HepG2 (cell line): ENCODE measurements around the gene TSACC. TPM values are rescaled to one million over a fixed set of nuclear protein-coding genes. Genes with fewer than 3 reads are reported as not detected.
A peak's percentile ranks its signal among the peaks of the same experiment; 100 is the strongest.

Experiments used
- AFF4 ChIP-seq: sonication (generic); formaldehyde crosslinking; IDR thresholded peaks from 2 replicates; pipeline ENCODE4 v1.4.0; 2020; ENCODE audit warnings: missing genetic modification reagents
- CBX5 ChIP-seq: sonication (generic); formaldehyde crosslinking; IDR thresholded peaks from 2 replicates; pipeline ENCODE4 v1.4.0; 2020; ENCODE audit warnings: missing genetic modification reagents, borderline replicate concordance
- GMEB2 ChIP-seq: IDR thresholded peaks from 2 replicates; pipeline ENCODE4 v1.6.1; 2016; ENCODE audit warnings: missing biosample characterization, missing genetic modification reagents, low read depth
- HMGXB4 ChIP-seq, 2 experiments: sonication (generic) in 1 of 2; formaldehyde crosslinking in 1 of 2; IDR thresholded peaks; 2 replicates each; pipeline versions ENCODE4 v1.4.0 to v1.6.1; 2018 to 2020; ENCODE audit warnings: missing genetic modification reagents in 2 of 2, borderline replicate concordance in 1 of 2, low read depth in 1 of 2, mild to moderate bottlenecking in 1 of 2, missing biosample characterization in 1 of 2
- IKZF5 ChIP-seq: IDR thresholded peaks from 2 replicates; pipeline ENCODE4 v1.6.1; 2018; ENCODE audit warnings: missing genetic modification reagents, mild to moderate bottlenecking, missing compliant biosample characterization
- IRF2 ChIP-seq: IDR thresholded peaks from 2 replicates; pipeline ENCODE4 v1.6.1; 2018; ENCODE audit warnings: missing genetic modification reagents, missing compliant biosample characterization
- ISL2 ChIP-seq: sonication (generic); formaldehyde crosslinking; IDR thresholded peaks from 2 replicates; pipeline ENCODE4 v1.5.0; 2020; ENCODE audit warnings: missing genetic modification reagents
- JARID2 ChIP-seq: sonication (generic); formaldehyde crosslinking; IDR thresholded peaks from 2 replicates; pipeline ENCODE4 v1.8.1; 2023; ENCODE audit warnings: missing genetic modification reagents, inconsistent platforms; ENCODE audit not compliant: insufficient replicate concordance
- PPARG ChIP-seq: conservative IDR thresholded peaks from 2 replicates; pipeline ENCODE4 v1.6.1; 2016; ENCODE audit warnings: missing biosample characterization, missing genetic modification reagents
- RBM39 ChIP-seq: fragments of 200-400 bp; formaldehyde crosslinking; IDR thresholded peaks from one replicate; pipeline ENCODE4 v1.6.1; 2018; ENCODE audit warnings: antibody characterized with exemption, mild to moderate bottlenecking, low read depth, low read length; ENCODE audit not compliant: poor library complexity, severe bottlenecking
- RFX1 ChIP-seq: fragments of 450-650 bp; IDR thresholded peaks from 2 replicates; pipeline ENCODE4 v1.6.1; 2017
- TFAP4 ChIP-seq: sonication (generic); IDR thresholded peaks from 2 replicates; pipeline ENCODE4 v1.6.1; 2016; ENCODE audit warnings: low read depth, borderline replicate concordance
- ZNF556 ChIP-seq: sonication (generic); formaldehyde crosslinking; IDR thresholded peaks from 2 replicates; pipeline ENCODE4 v1.4.0; 2020; ENCODE audit warnings: mild to moderate bottlenecking, missing genetic modification reagents, borderline replicate concordance
- ZNF589 ChIP-seq: sonication (generic); formaldehyde crosslinking; conservative IDR thresholded peaks from 2 replicates; pipeline ENCODE4 v1.8.0; 2022; ENCODE audit warnings: mild to moderate bottlenecking, moderate library complexity, missing genetic modification reagents
- ZNF724P ChIP-seq: sonication (generic); formaldehyde crosslinking; IDR thresholded peaks from 2 replicates; pipeline ENCODE4 v1.8.0; 2022; ENCODE audit warnings: missing genetic modification reagents, borderline replicate concordance
- ZSCAN25 ChIP-seq: sonication (generic); formaldehyde crosslinking; IDR thresholded peaks from 2 replicates; pipeline ENCODE4 v1.8.0; 2022; ENCODE audit warnings: mild to moderate bottlenecking, missing genetic modification reagents
- ZSCAN9 ChIP-seq: IDR thresholded peaks from 2 replicates; pipeline ENCODE4 v1.6.1; 2016; ENCODE audit warnings: borderline replicate concordance
- polyA plus RNA-seq, 8 experiments: library from polyadenylated mRNA; depleted of rRNA in 3 of 8; stranded (reverse) in 7 of 8; unstranded in 1 of 8; fragments of >200 nt; fragmentation: Illumina TruSeq in 4 of 8; extraction: Trizol in 4 of 8; gene quantifications; 2 replicates each; pipeline versions ENCODE4 v1.2.1 to v1.2.3, GENCODE V29; 2011 to 2016; ENCODE audit warnings: low read depth in 4 of 8, missing spikeins in 1 of 8, mixed read lengths in 1 of 8; ENCODE audit not compliant: insufficient read depth in 1 of 8
- total RNA-seq, 5 experiments: library from RNA; depleted of rRNA; stranded (reverse); fragments of >200 nt; fragmentation: Illumina TruSeq; extraction: Trizol; gene quantifications; 2 replicates each; pipeline ENCODE4 v1.2.3, GENCODE V29; 2016; ENCODE audit warnings: low read depth in 1 of 5

Gene TSACC
- total and polyA plus RNA-seq, 2 of the 13 experiments (the other 11 are each of a cell fraction or from before 2014, with no cell fraction given) = 1.5 to 2.6 TPM

GRCh38 chr1:156371553-156372264 lies 33.4 kb downstream of the TSACC start (continued):
- TF ChIP-seq ZNF556 (CRISPR knock-in tag) = peak; percentile 85; the same call in 1 of the 2 replicates
- TF ChIP-seq RFX1 = no peak
- peak; percentile 35; the same call in 1 of the 2 replicates for TF ChIP-seq ZSCAN25 (CRISPR knock-in tag)
- peak; percentile 51; the same call in 1 of the 2 replicates for TF ChIP-seq TFAP4
- peak; percentile 90 for TF ChIP-seq PPARG (CRISPR knock-in tag)
- peak; percentile 88 for TF ChIP-seq ISL2 (CRISPR knock-in tag)
- peak; percentile 72; the same call in 1 of the 2 replicates for TF ChIP-seq CBX5 (CRISPR knock-in tag)
- TF ChIP-seq JARID2 (CRISPR knock-in tag) = no peak
- TF ChIP-seq GMEB2 (CRISPR knock-in tag) = no peak
- TF ChIP-seq RBM39 = no peak
- peak; percentile 96 for TF ChIP-seq IKZF5
- TF ChIP-seq ZSCAN9 (CRISPR knock-in tag) = peak; percentile 63; the same call in 1 of the 2 replicates
- TF ChIP-seq ZNF724P (CRISPR knock-in tag) = no peak
- peak; percentile 38; the same call in 1 of the 2 replicates for TF ChIP-seq AFF4 (CRISPR knock-in tag)
- 0 out of 2 replicates have a peak, but pooled peaks have one; percentile 34 for TF ChIP-seq ZNF589 (CRISPR knock-in tag)
- TF ChIP-seq HMGXB4 (CRISPR knock-in tag; IDR thresholded peaks at IDR 0.05; ENCODE audit: borderline replicate concordance in 1 of 2, low read depth in 1 of 2) = peak; percentile 55 to 61; a peak in 3 of 4 replicates
- TF ChIP-seq IRF2 = no peak; the same call in none of the 2 replicates
